ENCODE results near the gene OBP2A.

DNA sequence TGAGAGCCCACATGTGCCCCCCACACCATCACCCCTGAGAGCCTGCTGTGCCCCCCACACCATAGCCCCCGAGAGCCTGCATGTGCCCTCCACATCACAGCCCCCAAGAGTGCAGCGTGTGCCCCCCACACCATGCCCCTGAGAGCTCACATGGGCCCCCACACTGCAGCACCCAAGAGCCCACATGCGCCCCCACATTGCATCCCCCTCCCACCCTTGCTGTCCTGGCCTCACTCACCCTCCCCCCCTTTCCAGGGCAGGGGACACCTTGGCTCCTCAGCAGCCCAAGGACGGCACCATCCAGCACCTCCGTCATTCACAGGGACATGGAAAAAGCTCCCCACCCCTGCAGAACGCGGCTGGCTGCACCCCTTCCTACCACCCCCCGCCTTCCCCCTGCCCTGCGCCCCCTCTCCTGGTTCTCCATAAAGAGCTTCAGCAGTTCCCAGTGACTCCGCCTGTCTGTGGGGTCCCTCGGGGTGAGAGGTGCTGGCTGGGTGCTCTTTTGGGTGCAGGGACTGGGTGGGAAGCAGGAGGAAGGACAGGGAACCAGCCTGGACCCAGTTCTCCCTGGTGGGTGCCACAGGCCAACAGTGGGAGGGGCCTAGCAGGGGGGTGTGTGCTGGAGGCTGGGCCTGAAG is 19.7 kb upstream of the OBP2A start:
- TF ChIP-seq, protein P1, sequence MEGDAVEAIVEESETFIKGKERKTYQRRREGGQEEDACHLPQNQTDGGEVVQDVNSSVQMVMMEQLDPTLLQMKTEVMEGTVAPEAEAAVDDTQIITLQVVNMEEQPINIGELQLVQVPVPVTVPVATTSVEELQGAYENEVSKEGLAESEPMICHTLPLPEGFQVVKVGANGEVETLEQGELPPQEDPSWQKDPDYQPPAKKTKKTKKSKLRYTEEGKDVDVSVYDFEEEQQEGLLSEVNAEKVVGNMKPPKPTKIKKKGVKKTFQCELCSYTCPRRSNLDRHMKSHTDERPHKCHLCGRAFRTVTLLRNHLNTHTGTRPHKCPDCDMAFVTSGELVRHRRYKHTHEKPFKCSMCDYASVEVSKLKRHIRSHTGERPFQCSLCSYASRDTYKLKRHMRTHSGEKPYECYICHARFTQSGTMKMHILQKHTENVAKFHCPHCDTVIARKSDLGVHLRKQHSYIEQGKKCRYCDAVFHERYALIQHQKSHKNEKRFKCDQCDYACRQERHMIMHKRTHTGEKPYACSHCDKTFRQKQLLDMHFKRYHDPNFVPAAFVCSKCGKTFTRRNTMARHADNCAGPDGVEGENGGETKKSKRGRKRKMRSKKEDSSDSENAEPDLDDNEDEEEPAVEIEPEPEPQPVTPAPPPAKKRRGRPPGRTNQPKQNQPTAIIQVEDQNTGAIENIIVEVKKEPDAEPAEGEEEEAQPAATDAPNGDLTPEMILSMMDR (IDR thresholded peaks at IDR 0.05; ENCODE audit: low read length) = no peak
- TF ChIP-seq EZH2 (IDR thresholded peaks at IDR 0.05; ENCODE audit: borderline replicate concordance, low read length) = no peak

Data from OCI-LY1 (cell line).